HCT116 (cell line): Measurements from ENCODE around the gene IDUA. TPM values are rescaled to one million over a fixed set of nuclear protein-coding genes. Genes with fewer than 3 reads are reported as not detected.

Experiments
- ATAC-seq: fragments of 200-7000 bp; cut with Tn5 transposase; 2 replicates; pipeline ENCODE4 v1.9.1; 2020; ENCODE audit warnings: mild to moderate bottlenecking, moderate library complexity
- BruUV-seq: library from RNA; stranded (reverse); fragments of 400-500 nt; replicated peaks from 2 replicates; lab custom pipeline; 2021; lab: Mats Ljungman, UMichigan
- CTCF ChIA-PET: fragments of 300-600 bp; sonication (Branson Sonifier 250); formaldehyde crosslinking; loops from one replicate; lab custom pipeline; 2021; ENCODE audit warnings: antibody characterized with exemption; lab: Charles Lee
- POLR2A ChIA-PET: fragments of 300-600, 350-600 bp; sonication (Branson Sonifier 250); formaldehyde crosslinking; loops from one replicate; lab custom pipeline; 2021; ENCODE audit warnings: antibody characterized with exemption; lab: Charles Lee
- RAD21 ChIA-PET, 2 experiments: fragments of 300-600 bp; sonication (Branson Sonifier 250); formaldehyde crosslinking; loops; one replicate each; lab custom pipeline; 2023; ENCODE audit warnings: low total read pairs in 2 of 2; ENCODE audit not compliant: uncharacterized antibody in 2 of 2, unreplicated experiment in 2 of 2, low non-redundant PET in 1 of 2; lab: Charles Lee
- DNase-seq: peaks from one replicate; pipeline ENCODE4 v3.0.0-alpha.2; 2010; ENCODE audit warnings: low read depth, low spot score
- H2AFZ ChIP-seq: fragments of 200-600 bp; shearing (Covaris generic), sonication (generic); 2 replicates; pipeline ENCODE4 v1.6.1; 2017; ENCODE audit warnings: low read depth, mixed run types, mixed read lengths, antibody characterized with exemption, low read length; ENCODE audit not compliant: poor library complexity, severe bottlenecking
- H3K27ac ChIP-seq: 2 replicates; pipeline ENCODE4 v1.5.1; 2012; ENCODE audit warnings: low read depth, low read length
- H3K27me3 ChIP-seq: fragments of 200-600 bp; sonication (generic); 2 replicates; pipeline ENCODE4 v1.6.1; 2016; ENCODE audit warnings: mixed run types, low read length, mixed read lengths; ENCODE audit not compliant: insufficient read depth
- H3K36me3 ChIP-seq, 2 experiments: fragments of 200-500 bp in 1 of 2; fragments of 200-600 bp in 1 of 2; sonication (Bioruptor generic) in 1 of 2; sonication (generic) in 1 of 2; 2 replicates each; pipeline versions ENCODE4 v1.5.1 to v1.6.1; 2014 to 2016; ENCODE audit warnings: low read length in 2 of 2, inconsistent platforms in 1 of 2, mixed read lengths in 1 of 2, mixed run types in 1 of 2; ENCODE audit not compliant: insufficient read depth in 2 of 2, control insufficient read depth in 1 of 2
- H3K4me1 ChIP-seq, 2 experiments: fragments of 200-600 bp in 1 of 2; sonication (generic) in 1 of 2; 2 replicates each; pipeline versions ENCODE4 v1.5.1 to v1.6.1; 2012 to 2017; ENCODE audit warnings: low read length in 2 of 2, inconsistent platforms in 1 of 2, mild to moderate bottlenecking in 1 of 2, mixed read lengths in 1 of 2, mixed run types in 1 of 2, moderate library complexity in 1 of 2; ENCODE audit not compliant: insufficient read depth in 2 of 2, control insufficient read depth in 1 of 2
- H3K4me2 ChIP-seq: fragments of 200-600 bp; sonication (generic); 2 replicates; pipeline ENCODE4 v1.6.1; 2017; ENCODE audit warnings: mixed run types, low read length, mixed read lengths
- H3K4me3 ChIP-seq, 2 experiments: fragments of 200-600 bp in 1 of 2; sonication (generic) in 1 of 2; replicated peaks in 1 of 2; 2 replicates each; pipeline ENCODE4 v1.5.1; 2011 to 2016; ENCODE audit warnings: low read length in 2 of 2, control low read depth in 1 of 2, low read depth in 1 of 2, mild to moderate bottlenecking in 1 of 2, mixed read lengths in 1 of 2, mixed run types in 1 of 2
- H3K79me2 ChIP-seq: fragments of 200-600 bp; sonication (generic); 2 replicates; pipeline ENCODE4 v1.6.1; 2017; ENCODE audit warnings: mild to moderate bottlenecking, mixed run types, low read length, moderate library complexity, mixed read lengths; ENCODE audit not compliant: insufficient read depth
- H3K9ac ChIP-seq: fragments of 200-600 bp; sonication (generic); 2 replicates; pipeline ENCODE4 v1.6.1; 2016; ENCODE audit warnings: low read length, mixed read lengths
- H3K9me2 ChIP-seq: fragments of 200-600 bp; sonication (generic), shearing (Covaris generic); 2 replicates; pipeline ENCODE4 v1.6.1; 2017; ENCODE audit warnings: mixed run types, mild to moderate bottlenecking, moderate library complexity; ENCODE audit not compliant: insufficient read depth
- H3K9me3 ChIP-seq, 2 experiments: fragments of 200-500 bp in 1 of 2; fragments of 200-600 bp in 1 of 2; sonication (Bioruptor generic) in 1 of 2; sonication (generic) in 1 of 2; 2 replicates each; pipeline ENCODE4 v1.6.1; 2014 to 2017; ENCODE audit warnings: low read length in 2 of 2, mixed read lengths in 2 of 2, inconsistent platforms in 1 of 2, low read depth in 1 of 2, mild to moderate bottlenecking in 1 of 2, mixed run types in 1 of 2, moderate library complexity in 1 of 2; ENCODE audit not compliant: control insufficient read depth in 1 of 2, insufficient read depth in 1 of 2
- H4K20me1 ChIP-seq: fragments of 200-600 bp; sonication (generic), shearing (Covaris generic); 2 replicates; pipeline ENCODE4 v1.6.1; 2017; ENCODE audit warnings: mixed run types, mild to moderate bottlenecking, moderate library complexity; ENCODE audit not compliant: insufficient read depth
- CBX3 ChIP-seq: IDR thresholded peaks from 2 replicates; pipeline ENCODE4 v1.6.1; 2012; ENCODE audit warnings: low read depth
- ELF1 ChIP-seq: IDR thresholded peaks from 2 replicates; pipeline ENCODE4 v1.6.1; 2012; ENCODE audit warnings: low read depth, borderline replicate concordance
- EZH2 ChIP-seq: fragments of 200-600 bp; sonication (generic); IDR thresholded peaks from 2 replicates; pipeline ENCODE4 v1.6.1; 2017; ENCODE audit warnings: antibody characterized with exemption, mixed run types
- EZH2phosphoT487 ChIP-seq: fragments of 200-600 bp; IDR thresholded peaks from 2 replicates; pipeline ENCODE4 v1.6.1; 2018; ENCODE audit warnings: antibody characterized with exemption, borderline replicate concordance
- FOSL1 ChIP-seq: IDR thresholded peaks from 2 replicates; pipeline ENCODE4 v1.6.1; 2012; ENCODE audit warnings: low read depth
- JUND ChIP-seq: IDR thresholded peaks from 2 replicates; pipeline ENCODE4 v1.6.1; 2012
- RAD21 ChIP-seq: IDR thresholded peaks from 2 replicates; pipeline ENCODE4 v1.6.1; 2012; ENCODE audit warnings: low read depth, mild to moderate bottlenecking
- SIN3A ChIP-seq: IDR thresholded peaks from 2 replicates; pipeline ENCODE4 v1.6.1; 2012; ENCODE audit warnings: low read depth
- SRF ChIP-seq: IDR thresholded peaks from 2 replicates; pipeline ENCODE4 v1.6.1; 2012; ENCODE audit warnings: low read depth
- TCF7L2 ChIP-seq: IDR thresholded peaks from 2 replicates; pipeline ENCODE4 v1.7.0; 2011; ENCODE audit warnings: borderline replicate concordance, inconsistent platforms; ENCODE audit not compliant: insufficient read depth, insufficient read length; ENCODE audit errors: extremely low read depth
- ZNF274 ChIP-seq: fragments of 200-500 bp; sonication (Bioruptor generic); IDR thresholded peaks from 2 replicates; pipeline ENCODE4 v1.6.1; 2014; ENCODE audit warnings: mild to moderate bottlenecking, low read depth, low read length, inconsistent platforms
- intact Hi-C: fragments of 100-400 bp; cut with micrococcal nuclease; formaldehyde crosslinking; loops from 2 replicates; pipeline ENCODE4 v1.10.0; 2022
- total RNA-seq: library from RNA; stranded (reverse); gene quantifications from one replicate; pipeline ENCODE4 v1.2.1, GENCODE V29; 2021; ENCODE audit not compliant: unreplicated experiment
- TF ChIP-seq, protein P1 (sequence below): IDR thresholded peaks from 2 replicates; pipeline ENCODE4 v1.6.1; 2012; ENCODE audit warnings: low read depth
- TF ChIP-seq, protein P2 (sequence below): IDR thresholded peaks from 2 replicates; pipeline ENCODE4 v1.6.1; 2011; ENCODE audit warnings: mild to moderate bottlenecking, low read length, moderate library complexity; ENCODE audit not compliant: insufficient replicate concordance; ENCODE audit errors: extremely low read depth
- TF ChIP-seq, protein P3 (sequence below): IDR thresholded peaks from 2 replicates; pipeline ENCODE4 v1.6.1; 2012
- TF ChIP-seq, protein P4 (sequence below): IDR thresholded peaks from 2 replicates; pipeline ENCODE4 v1.6.1; 2012

Gene IDUA
- total RNA-seq, 1 experiment from 2014 or later, result 28.2 TPM

DNA sequence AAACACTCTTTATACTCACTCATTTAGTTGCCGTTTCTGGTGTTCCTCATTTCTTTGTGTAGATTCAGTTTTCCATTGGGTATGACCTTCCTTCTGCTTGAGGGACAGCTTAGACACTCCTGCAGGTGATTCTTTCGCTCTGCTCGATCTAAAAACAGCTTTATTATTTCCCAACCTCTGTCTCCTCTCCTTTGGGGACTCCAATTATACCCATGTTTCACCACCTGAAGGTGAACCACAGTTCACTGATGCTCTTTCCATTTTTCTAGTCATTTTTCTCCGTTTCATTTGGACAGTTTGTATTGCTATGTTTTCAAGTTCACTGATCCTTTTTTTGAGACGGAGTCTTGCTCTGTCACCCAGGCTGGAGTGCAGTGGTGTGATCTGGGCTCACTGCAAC lies 20.0 kb downstream of the IDUA start:
- Histone ChIP-seq H2AFZ (no peak overlapping the region), H3K9ac (no peak overlapping the region), H4K20me1 (no peaks in the 10 kb centered on the region)
- POLR2A ChIA-PET, result no interaction called here
- RAD21 ChIA-PET, result no interaction called here
- no peak for TF ChIP-seq SRF
- no peak for TF ChIP-seq JUND
- TF ChIP-seq ZNF274, result no peak
- TF ChIP-seq TCF7L2, result no peak
- TF ChIP-seq RAD21, result no peak
- TF ChIP-seq, protein P1, sequence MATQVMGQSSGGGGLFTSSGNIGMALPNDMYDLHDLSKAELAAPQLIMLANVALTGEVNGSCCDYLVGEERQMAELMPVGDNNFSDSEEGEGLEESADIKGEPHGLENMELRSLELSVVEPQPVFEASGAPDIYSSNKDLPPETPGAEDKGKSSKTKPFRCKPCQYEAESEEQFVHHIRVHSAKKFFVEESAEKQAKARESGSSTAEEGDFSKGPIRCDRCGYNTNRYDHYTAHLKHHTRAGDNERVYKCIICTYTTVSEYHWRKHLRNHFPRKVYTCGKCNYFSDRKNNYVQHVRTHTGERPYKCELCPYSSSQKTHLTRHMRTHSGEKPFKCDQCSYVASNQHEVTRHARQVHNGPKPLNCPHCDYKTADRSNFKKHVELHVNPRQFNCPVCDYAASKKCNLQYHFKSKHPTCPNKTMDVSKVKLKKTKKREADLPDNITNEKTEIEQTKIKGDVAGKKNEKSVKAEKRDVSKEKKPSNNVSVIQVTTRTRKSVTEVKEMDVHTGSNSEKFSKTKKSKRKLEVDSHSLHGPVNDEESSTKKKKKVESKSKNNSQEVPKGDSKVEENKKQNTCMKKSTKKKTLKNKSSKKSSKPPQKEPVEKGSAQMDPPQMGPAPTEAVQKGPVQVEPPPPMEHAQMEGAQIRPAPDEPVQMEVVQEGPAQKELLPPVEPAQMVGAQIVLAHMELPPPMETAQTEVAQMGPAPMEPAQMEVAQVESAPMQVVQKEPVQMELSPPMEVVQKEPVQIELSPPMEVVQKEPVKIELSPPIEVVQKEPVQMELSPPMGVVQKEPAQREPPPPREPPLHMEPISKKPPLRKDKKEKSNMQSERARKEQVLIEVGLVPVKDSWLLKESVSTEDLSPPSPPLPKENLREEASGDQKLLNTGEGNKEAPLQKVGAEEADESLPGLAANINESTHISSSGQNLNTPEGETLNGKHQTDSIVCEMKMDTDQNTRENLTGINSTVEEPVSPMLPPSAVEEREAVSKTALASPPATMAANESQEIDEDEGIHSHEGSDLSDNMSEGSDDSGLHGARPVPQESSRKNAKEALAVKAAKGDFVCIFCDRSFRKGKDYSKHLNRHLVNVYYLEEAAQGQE, result no peak
- TF ChIP-seq, protein P2, sequence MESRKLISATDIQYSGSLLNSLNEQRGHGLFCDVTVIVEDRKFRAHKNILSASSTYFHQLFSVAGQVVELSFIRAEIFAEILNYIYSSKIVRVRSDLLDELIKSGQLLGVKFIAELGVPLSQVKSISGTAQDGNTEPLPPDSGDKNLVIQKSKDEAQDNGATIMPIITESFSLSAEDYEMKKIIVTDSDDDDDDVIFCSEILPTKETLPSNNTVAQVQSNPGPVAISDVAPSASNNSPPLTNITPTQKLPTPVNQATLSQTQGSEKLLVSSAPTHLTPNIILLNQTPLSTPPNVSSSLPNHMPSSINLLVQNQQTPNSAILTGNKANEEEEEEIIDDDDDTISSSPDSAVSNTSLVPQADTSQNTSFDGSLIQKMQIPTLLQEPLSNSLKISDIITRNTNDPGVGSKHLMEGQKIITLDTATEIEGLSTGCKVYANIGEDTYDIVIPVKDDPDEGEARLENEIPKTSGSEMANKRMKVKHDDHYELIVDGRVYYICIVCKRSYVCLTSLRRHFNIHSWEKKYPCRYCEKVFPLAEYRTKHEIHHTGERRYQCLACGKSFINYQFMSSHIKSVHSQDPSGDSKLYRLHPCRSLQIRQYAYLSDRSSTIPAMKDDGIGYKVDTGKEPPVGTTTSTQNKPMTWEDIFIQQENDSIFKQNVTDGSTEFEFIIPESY, result no peak
- TF ChIP-seq EZH2, result no peak
- no peak for TF ChIP-seq EZH2phosphoT487
- no peak for TF ChIP-seq ELF1
- TF ChIP-seq, protein P3, sequence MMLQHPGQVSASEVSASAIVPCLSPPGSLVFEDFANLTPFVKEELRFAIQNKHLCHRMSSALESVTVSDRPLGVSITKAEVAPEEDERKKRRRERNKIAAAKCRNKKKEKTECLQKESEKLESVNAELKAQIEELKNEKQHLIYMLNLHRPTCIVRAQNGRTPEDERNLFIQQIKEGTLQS, result no peak
- TF ChIP-seq, protein P4, sequence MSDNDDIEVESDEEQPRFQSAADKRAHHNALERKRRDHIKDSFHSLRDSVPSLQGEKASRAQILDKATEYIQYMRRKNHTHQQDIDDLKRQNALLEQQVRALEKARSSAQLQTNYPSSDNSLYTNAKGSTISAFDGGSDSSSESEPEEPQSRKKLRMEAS, result no peak
- TF ChIP-seq SIN3A, result no peak
- no peak for TF ChIP-seq CBX3
- TF ChIP-seq FOSL1, result no peak
- TF ChIP-seq, all 23 proteins: peak for 0
- CTCF ChIA-PET, result no interaction called here
- no peak overlapping the region for H3K4me3 ChIP-seq
- intact Hi-C loops, result no loop called here
- no peak overlapping the region for H3K4me2 ChIP-seq
- DNase-seq, result no peak
- no peaks in the 10 kb centered on the region for H3K9me2 ChIP-seq
- ATAC-seq, result no peak
- H3K36me3 ChIP-seq, result no peaks in the 10 kb centered on the region
- no peaks in the 10 kb centered on the region for H3K9me3 ChIP-seq
- no TSS peak for BruUV-seq
- H3K27ac ChIP-seq, result no peak overlapping the region
- no peaks in the 10 kb centered on the region for H3K79me2 ChIP-seq
- H3K27me3 ChIP-seq, result no peaks in the 10 kb centered on the region
- peaks cover 15 to 30% of the 10 kb centered on the region in 2 experiments for H3K4me1 ChIP-seq
